Smooth muscle cell of the brain vasculature (primary cell): ENCODE measurements around the gene TPCN2.

ENCODE experiments used
- DNase-seq: peaks from one replicate; pipeline ENCODE4 v3.0.0-alpha.2; 2012; ENCODE audit warnings: low read depth, low spot score

Gene TPCN2

DNA sequence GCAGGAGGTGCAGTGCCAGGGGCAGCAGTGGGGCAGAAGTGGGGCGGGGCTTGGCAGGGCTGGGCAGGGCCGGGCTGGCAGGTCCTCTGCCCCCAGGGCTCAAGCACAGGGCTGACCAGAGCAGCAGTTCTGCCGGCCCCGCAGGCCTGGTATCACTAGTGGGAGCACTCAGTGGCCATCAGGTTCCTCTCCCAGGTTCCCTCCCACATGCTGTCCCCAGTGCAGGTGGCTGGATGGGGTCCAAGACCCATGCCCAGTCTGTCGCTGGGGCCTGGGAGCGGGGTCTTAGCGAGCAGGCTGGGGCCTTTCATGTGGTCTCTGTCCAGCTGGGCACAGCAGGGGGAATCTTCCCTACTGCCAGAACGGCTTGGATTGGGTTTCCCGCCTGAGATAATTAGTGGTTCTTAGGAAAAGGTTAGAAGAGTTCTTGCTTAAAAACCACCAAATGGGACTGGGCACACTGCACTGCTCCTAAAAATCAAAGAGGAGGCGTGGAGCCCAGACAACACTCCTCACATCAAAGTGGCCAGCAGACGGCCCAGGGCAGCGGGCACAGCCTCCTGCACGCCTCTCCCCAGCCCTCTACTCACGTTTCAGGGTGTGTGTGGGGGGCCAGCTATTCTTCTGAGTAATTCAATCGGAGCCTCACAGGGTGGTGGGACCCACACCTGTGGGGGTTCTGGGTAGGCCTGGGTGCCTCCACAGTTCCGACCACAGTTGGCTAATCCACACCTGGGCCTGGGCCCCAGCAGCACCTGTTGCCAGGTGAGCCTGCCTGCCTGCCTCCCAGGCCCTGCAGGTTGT, 45.6 kb downstream of the TPCN2 start:
- no peak for DNase-seq

DNA sequence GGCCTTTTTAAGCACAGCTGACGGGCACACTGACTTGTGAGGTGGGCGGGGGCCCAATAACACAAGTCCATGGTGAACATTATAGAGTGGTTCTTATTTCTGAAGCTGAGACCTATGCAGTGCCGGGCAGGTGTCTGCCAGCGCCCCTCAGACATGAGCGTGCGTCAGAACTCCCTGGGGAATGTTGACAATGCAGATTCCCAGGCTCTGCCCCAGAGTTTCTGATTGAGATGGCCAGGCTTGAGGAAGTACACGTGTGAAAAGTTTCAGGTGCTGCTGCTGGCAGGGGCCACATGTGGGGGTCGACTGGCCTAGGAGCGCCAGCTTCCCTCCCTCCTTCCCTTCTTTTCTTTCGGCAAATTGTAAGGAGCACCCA, 46.2 kb downstream of the TPCN2 start:
- no peak for DNase-seq

DNA sequence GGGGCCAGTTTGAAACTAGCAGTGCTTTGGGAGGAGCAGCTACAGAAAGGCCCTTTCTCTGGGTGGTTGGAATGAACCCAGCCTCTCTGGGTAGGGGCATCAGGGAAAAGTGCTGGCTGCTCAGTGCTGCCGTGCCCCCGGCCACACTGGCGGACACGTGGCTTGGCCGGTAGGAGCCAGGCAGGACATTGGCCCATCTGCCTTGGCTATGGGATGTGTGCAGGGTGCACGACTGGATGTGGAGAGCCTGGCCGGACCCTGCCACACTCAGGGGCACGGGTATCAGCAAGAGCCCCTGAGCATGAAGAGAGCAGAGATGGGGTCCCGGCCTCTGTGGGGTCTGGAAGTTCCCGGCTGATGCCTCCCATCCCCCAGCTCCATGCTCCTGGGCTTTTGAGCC, 46.6 kb downstream of the TPCN2 start:
- no peak for DNase-seq

DNA sequence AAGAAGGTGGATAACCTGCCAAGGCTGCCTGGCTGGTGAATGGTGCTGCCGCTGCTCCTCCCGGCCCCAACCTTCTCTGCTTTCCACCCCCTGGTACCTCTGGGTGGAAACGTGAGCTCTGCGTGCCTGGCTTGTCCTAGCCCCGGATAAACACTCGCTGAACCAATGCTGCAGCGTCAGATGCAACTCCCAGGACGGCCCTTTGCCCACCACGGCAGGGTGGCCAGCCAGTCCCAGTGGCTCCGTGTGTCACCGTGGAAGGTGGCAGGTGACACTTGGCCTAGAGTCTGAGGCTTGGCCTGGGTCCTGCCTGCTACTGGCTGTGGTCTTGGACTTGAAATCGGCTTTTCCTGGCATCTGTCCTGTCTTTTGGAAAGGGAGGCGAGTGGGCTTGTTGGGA, 47.7 kb downstream of the TPCN2 start:
- DNase-seq, result no peak

DNA sequence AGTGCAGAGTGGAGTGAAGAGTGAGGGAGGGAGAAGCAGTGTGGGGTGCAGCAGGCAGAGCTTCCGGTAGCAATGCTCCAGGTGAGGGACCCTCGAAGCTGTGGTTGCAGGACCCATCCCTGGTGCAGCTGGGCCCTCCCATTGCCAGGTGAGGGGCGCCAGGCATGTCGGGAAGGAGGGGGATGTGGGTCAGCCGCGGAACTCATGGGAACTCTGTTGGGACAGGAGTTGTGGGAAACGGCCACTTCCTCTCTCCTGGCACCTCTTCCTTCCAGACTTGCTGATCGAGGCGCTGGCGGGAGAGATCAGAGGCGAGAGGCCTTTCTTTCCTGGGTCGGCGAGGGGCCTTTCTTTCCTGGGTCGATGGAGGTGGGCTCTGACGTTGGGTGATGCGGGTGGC, 48.5 kb downstream of the TPCN2 start:
- no peak for DNase-seq

DNA sequence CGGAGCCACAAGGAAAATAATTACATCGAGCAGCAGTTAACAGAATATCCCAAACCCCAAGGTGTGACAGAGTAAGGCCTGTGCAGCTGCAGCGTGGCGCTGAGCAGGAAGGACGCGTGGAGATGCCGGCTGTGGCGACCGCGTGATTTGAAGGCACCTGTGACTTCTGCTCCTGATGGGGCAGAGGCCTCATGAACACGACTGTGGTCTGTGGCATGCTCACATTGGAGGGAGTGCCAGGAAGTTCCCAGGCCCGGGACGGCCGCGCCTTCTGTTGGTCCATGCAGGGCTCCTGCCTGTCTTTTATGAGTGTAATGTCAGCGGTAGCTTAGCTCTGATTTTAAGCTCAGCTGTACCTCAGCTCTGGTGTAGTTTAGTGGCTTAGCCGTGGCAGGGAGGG, 50.4 kb downstream of the TPCN2 start:
- DNase-seq, result no peak

DNA sequence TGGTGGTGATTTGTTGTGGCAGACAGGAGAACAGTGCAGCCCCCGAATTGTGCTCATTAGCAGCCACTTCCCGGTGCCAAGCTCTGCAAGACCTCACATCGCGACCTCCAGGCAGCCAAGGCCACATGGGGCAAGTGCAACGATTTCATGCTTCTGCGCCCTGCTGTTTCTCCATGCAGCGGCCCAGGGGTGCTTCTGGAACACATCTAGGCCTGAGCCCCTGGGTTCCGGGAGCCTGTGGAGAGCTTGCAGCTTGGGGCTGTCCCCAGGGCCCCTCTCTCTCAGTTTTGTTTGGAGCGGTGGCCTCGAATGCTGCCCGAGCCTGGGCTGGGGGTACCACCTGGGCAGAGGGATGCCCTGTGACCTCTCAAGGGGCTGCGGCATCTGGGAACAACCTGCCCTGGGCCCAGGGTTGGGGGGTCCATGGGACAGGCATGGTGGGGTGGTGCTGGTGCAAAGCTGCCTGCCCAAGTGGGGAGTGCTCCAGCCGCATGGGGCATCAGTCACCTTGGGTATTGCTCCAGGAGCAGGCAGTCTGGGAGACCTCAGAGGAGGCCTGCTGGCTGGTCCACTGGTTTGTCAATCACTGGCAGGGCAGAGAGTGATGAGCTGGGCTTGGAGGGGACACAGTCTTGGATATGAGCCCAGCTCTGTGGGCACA, 51.9 kb downstream of the TPCN2 start:
- no peak for DNase-seq

DNA sequence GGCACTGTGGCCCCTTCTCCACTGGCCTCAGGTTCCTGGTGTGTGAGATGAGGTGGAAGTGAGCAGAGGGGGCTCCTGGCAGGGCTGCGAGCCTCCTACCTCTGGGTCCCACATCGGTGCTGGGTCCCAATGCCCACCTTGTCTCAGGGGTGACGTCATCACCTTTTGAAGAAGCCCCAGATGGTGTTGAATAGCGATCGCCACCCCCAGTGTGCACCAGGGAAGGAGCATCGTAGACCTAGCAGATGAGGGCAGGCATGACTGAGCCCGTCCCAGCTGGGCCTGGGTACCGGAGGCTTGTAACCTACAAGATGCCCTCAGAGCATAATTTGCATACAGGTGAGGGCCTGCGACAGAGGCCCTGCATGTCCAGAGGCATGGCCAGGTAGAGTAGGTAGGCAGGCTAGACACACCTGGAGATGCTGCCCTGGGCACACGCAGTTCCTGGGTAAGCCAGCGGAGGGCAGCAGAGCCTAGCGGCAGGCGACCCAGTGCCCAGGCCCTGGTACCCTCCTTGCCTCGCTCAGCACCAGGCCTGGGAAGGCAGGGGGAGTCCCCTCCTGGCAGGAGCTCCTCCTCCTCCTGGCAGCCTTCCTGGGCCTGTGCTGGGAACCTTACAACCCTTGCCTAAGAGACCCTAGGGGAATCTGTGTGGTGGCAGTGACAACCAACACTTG, 52.5 kb downstream of the TPCN2 start:
- DNase-seq, result no peak

DNA sequence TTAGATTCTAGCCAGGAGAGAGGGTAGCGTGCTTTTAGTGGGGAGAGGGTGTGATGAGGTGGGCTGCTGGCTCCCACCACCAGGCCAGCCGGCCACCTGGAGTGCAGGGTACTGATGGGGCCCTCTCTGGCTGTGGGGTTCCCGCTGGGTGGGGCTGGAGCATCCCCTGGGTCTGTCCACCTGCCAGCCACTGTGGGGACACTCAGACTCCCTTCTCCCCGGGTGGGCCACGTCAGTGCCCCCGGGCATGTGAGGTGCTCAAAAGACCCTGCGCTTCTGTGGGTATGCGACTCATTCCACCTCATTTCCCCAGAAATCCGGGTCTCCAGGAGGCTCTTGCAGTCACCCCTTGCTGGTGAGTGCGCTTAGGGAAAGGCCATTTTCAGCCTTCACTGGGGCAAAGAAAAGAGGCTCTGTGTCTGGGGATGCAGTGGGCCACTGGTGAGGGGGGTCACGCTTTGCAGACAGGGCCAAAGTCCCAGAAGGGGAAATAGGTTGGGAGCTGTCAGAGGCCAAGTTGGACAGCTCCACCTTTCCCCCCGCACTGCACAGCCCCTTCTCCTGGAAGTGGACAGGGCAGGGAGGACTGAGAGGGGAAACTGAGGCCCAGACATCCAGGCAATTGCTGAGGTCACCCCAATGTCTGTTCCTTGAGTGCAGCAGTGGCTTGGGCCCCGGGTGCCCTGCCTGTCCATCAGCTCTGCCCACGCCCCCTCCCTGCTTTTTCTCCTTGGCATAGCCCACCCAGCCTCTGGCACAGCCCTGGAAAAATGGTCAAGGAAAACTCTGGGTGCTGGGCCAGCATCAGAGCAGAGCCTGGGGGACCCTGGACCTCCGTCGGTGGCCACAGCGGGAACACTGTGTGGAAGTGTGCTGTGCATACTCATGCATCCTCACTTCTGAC, 53.3 kb downstream of the TPCN2 start:
- DNase-seq, result no peak

DNA sequence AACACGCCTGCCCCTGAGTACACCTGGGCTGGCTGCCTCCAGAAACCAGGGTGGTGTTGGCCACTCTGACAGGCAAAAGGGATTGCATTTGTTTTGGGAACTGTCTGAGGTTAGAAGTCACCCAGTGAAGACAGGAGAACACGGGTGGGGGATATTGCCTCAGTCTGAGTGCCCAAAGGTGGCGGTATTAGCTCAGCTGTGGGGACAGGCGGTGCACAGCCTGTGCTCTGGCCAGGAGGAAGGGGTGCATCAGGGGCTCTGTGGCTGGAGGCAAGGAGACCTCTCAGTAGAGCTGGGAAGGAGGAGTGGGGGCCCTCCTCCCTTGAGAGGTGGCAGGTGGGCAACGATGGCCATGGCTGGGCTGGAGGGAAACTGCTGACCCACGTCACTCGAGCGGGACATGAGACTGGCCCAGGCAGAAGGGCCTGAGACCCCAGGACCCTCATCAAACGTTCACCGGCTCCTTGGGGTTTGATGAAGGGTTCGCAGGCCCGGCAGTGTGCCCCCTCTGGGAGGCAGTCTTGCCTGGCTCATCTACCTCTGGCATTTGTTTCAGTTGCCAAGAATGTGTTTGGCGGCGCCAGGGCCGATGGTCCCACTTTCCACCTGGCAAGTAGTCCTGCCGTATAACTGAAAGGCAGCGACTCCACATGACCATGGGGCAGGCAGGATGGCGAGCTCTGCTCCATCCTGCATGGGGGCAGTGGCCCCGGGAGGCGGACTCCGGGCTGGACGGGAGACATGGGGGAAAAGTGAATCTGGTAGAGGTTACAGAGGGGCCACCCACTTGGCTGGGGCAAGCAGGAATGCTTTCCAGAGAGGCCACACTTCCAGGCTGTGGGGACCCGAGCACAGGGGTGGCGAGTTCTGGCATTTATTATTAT, 54.2 kb downstream of the TPCN2 start:
- DNase-seq, result no peak

DNA sequence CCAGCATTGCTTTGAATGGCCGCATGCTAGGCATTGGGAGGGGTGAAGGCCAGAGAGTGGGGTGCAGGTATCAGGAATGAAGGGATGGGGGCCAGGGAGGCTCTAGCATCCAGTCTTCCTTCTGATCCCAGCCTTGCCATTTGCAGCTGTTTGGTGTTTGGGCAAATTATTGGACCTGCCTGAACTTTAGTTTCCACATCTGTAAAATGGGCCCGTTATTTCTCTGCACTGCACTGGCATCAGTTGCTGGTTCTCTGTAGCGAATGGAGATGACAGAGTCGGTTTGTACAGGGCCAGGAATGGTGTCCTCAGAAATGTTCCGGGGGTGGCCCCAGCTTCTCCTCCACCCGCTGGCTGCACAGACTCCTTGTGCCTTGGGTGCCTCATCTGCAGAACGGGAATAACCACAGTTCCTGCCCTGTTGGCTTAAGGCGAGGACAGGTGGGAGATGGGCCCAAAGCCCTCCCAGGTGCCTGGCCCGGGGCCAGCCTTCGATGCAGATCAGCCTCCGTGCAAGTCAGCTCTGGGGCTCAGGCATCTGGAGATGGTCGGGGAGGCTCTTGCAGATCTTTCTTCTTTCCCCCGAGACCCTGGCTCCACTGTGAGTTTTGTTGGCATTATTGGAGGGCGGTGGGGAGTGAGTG, 55.6 kb downstream of the TPCN2 start:
- DNase-seq, result no peak

DNA sequence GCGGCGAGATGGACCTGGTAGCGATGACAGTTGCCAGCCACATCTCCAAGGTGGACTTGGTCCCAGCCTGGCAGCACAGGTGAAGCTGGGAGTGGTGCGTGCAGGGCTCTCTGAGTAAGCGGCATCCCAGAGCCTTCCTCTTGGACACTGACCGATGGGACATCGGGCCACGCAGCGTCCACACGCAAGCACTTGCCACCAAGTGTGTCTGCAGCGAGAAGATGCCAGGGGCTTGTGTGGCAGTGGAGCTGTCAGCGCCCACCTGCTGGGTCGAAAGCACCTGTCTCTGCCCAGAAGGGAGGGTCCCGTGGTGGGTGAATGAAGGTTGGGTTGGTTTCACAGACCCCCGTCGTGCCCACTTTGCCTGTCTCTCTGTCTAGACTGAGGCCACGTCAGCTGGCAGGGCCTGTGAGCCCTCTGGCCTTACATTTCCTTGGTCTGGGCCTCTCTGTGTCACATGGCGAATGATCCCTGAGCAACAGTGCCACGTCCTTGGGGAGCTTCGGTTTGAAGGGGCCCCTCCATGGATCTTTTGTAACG, 56.2 kb downstream of the TPCN2 start:
- no peak for DNase-seq

DNA sequence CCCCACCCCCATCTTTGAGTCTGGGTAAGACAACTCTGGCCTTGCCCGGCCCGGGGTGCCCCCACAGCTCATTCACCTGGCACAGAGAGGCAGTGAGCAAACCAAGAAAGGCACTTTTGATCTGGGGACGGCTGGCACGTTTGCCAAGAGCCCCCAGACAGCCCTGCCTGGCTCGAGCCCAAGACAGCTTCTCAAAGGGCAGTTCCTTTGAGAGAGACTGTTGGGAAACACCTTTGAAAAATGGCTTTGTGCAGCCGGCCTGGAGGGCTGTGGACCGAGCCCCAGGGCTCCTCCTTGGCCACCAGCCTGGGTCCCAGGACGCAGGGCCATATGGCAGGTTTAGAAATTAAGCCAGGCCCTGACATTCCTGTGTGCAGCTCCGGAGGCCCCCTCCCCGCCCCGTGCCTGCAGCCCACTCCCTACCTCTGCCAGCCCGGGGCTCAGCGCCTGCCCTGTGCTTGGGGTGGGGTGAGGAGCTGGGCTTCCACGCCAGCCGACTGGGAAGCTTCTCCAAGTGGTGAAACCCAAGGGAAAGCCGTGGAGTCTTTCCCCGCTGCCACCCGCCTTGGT, 56.8 kb downstream of the TPCN2 start:
- no peak for DNase-seq

DNA sequence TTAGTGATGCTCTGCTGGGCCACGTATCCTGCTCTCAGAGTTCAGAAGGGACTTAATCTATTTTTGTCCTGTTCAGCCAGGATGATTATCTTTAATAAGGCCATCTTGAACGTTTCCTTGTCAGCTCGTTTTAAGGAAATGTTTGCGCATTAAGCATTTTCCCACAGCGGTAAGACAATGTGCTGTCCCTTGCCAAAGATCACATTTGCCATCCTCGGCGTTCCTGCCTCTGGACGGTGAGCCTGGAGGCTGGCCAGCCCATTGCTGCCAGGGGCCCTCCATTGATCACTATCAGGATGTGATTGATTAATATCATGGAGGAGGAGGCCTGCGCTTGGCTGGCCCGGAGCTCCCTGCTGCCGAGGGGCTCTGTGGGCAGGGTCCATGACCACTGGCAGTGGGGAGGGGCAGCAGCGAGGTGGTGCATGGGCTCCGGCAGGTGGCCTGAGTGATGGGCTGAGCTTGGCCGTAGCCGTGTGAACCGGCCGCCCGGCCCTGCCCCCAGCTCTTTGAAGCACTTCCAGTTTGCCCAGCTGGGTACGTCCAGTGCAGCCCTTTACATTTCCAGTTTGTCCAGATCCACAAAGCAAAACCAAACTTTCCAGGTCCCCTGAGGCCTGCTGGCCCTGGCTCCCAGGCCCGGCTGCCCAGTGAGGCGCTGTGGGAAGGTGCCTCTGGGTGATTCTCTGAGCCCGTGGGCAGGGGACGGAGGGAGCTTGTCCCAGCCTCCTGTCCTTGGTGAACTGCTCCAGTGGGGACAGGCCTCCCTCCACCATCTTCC, 57.5 kb downstream of the TPCN2 start:
- DNase-seq, result no peak

DNA sequence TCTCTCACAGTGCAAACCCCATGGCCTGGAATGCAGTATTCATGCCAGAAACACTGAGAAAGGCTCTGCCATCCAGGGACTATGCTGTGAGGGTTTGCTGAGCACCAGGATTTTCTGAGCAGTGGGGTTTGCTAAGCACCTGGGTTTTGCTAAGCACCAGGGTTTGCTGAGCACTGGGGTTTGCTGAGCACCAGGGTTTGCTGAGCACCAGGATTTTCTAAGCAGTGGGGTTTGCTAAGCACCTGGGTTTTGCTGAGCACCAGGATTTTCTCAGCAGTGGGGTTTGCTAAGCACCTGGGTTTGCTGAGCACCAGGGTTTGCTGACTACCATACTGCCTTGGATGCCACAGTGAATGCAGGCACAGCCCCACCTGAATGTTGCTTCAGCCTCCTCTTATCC, 58.7 kb downstream of the TPCN2 start:
- no peak for DNase-seq

DNA sequence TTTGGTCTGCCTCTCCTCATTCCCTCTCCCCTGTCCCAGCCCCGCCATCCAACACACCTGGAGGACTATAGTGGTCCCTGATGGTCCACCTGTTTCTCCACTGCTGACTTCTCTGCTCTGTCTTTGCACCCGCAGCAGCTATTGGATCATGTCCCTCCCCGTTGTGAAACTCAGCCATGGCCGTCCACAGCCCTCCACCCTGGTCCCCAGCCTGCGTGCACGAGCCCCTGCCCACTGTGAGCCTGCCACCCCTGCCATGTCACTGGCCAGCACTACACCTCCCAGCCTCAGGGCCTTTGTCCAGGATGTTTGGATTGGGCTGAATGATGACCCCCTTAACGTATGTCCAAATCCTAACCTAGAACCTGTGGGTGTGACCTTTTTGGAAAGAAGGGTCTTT, 59.3 kb downstream of the TPCN2 start:
- no peak for DNase-seq

DNA sequence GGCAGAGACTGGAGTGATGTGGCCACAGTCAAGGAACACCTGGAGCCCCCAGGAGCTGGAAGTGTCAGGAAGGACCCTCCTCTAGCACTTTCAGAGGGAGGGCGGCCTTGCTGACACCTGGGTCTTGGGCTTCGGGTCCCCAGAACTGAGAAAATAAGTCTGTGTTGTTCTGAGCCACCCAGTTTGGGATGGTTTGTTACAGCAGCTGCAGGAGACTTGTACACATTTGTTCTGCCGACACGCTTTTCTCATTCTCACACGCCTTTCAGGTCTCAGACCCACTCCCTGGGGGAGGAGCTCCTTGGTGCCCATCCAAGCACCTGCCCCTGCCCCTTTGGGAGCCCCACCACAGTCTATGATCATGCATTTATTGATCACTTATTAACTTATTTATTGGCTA, 59.8 kb downstream of the TPCN2 start:
- no peak for DNase-seq

DNA sequence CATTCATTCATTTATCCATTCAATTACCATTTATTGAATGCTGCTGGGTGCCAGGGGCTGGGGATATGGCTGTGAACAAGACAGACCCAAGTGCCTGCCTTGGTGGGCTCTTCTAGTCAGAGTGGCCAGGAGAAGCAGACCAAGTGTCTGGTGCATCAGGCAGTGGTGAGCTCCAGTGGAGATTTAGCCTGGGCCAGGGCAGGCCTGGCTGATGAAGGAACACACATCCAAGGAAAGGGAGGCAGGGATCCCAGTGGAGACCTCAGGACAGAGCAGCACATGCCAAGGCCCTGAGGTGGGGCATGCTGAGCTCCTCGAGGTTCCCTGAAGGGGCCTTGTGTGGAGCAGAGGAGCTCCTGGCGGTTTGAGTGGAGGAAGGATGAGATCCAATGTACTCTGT, 60.4 kb downstream of the TPCN2 start:
- DNase-seq, result no peak

DNA sequence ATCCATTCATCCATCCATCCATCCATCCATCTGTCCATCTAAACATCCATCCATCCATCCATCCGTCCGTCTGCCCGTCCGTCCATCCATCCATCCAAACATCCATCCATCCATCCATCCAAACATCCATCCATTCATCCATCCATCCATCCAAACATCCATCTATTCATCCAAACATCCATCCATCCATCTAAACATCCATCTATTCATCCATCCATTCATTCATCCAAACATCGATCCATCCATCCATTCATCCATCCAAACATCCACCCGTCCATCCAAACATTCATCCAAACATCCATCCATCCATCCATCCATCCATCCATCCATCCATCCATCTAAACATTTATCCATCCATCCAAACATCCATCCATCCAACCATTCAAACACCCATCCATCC, 61.7 kb downstream of the TPCN2 start:
- DNase-seq, result no peak
